ENCODE data around the gene OLFM1.
"Not testable (repeated sequence)": the region's sequence is repeated elsewhere in the genome, so short reads cannot be mapped to it uniquely, and the experiment has no call there.

The OLFM1 gene

GRCh38 chr9:135146766-135147473 lies 59.5 kb downstream of the OLFM1 start:
- peaks cover 9% of the 10 kb centered on the region for H3K27me3 Mint-ChIP-seq
- no peak overlapping the region for H3K4me3 Mint-ChIP-seq
- no peaks in the 10 kb centered on the region for H3K36me3 Mint-ChIP-seq (ENCODE audit: low read depth)
- H3K4me1 Mint-ChIP-seq = no peaks in the 10 kb centered on the region
- DNase-seq (no peak), ATAC-seq (no peak)
- peaks cover 6% of the 10 kb centered on the region for H3K9me3 Mint-ChIP-seq
- no peak overlapping the region for H3K27ac Mint-ChIP-seq

- H3K27ac Mint-ChIP-seq = no peak overlapping the region
- peaks cover 6% of the 10 kb centered on the region for H3K9me3 Mint-ChIP-seq
- H3K4me1 Mint-ChIP-seq = no peaks in the 10 kb centered on the region
- H3K4me3 Mint-ChIP-seq = no peak overlapping the region
- peaks cover 9% of the 10 kb centered on the region for H3K27me3 Mint-ChIP-seq
- DNase-seq (no peak), ATAC-seq (no peak)
- no peaks in the 10 kb centered on the region for H3K36me3 Mint-ChIP-seq (ENCODE audit: low read depth)
These were observed 60.0 kb downstream of the OLFM1 start for GRCh38 chr9:135147474-135147805.

GRCh38 chr9:135147938-135148337 lies 60.5 kb downstream of the OLFM1 start:
- no peak overlapping the region for H3K27ac Mint-ChIP-seq
- H3K4me1 Mint-ChIP-seq = no peaks in the 10 kb centered on the region
- DNase-seq (no peak), ATAC-seq (no peak)
- no peak overlapping the region for H3K4me3 Mint-ChIP-seq
- H3K27me3 Mint-ChIP-seq = peaks cover 9% of the 10 kb centered on the region
- peaks cover 6% of the 10 kb centered on the region for H3K9me3 Mint-ChIP-seq
- no peaks in the 10 kb centered on the region for H3K36me3 Mint-ChIP-seq (ENCODE audit: low read depth)

- peaks cover 6% of the 10 kb centered on the region for H3K9me3 Mint-ChIP-seq
- no peak overlapping the region for H3K27ac Mint-ChIP-seq
- no peak overlapping the region for H3K4me3 Mint-ChIP-seq
- DNase-seq (no peak), ATAC-seq (no peak)
- no peaks in the 10 kb centered on the region for H3K36me3 Mint-ChIP-seq (ENCODE audit: low read depth)
- no peaks in the 10 kb centered on the region for H3K4me1 Mint-ChIP-seq
- H3K27me3 Mint-ChIP-seq = peaks cover 8% of the 10 kb centered on the region
These were observed 60.9 kb downstream of the OLFM1 start for GRCh38 chr9:135148386-135148785.

GRCh38 chr9:135149901-135150300 lies 62.4 kb downstream of the OLFM1 start:
- not testable (repeated sequence) for H3K27me3 Mint-ChIP-seq; H3K4me1 Mint-ChIP-seq; H3K27ac Mint-ChIP-seq; H3K4me3 Mint-ChIP-seq; DNase-seq; H3K36me3 Mint-ChIP-seq (ENCODE audit: low read depth); ATAC-seq; H3K9me3 Mint-ChIP-seq

- H3K4me1 Mint-ChIP-seq = no peaks in the 10 kb centered on the region
- no peaks in the 10 kb centered on the region for H3K36me3 Mint-ChIP-seq (ENCODE audit: low read depth)
- H3K9me3 Mint-ChIP-seq = peaks cover 6% of the 10 kb centered on the region
- no peaks in the 10 kb centered on the region for H3K27me3 Mint-ChIP-seq
- H3K4me3 Mint-ChIP-seq = no peak overlapping the region
- DNase-seq = no peak
- no peak overlapping the region for H3K27ac Mint-ChIP-seq
- no peak for ATAC-seq
These were observed 63.5 kb downstream of the OLFM1 start for GRCh38 chr9:135150981-135151380.

- Mint-ChIP-seq H3K4me3 (no peak overlapping the region), H3K27me3 (no peaks in the 10 kb centered on the region), H3K27ac (no peak overlapping the region), H3K9me3 (peaks cover 6% of the 10 kb centered on the region), H3K36me3 (ENCODE audit: low read depth) (no peaks in the 10 kb centered on the region), H3K4me1 (no peaks in the 10 kb centered on the region)
- no peak for DNase-seq
- ATAC-seq = no peak
These were observed 64.5 kb downstream of the OLFM1 start for GRCh38 chr9:135151757-135152613.

- Mint-ChIP-seq H3K9me3 (peaks cover 6% of the 10 kb centered on the region), H3K27me3 (peaks cover 7% of the 10 kb centered on the region), H3K4me3 (no peak overlapping the region), H3K36me3 (ENCODE audit: low read depth) (no peaks in the 10 kb centered on the region), H3K27ac (no peak overlapping the region), H3K4me1 (no peaks in the 10 kb centered on the region)
- ATAC-seq (no peak), DNase-seq (no peak)
These were observed 65.3 kb downstream of the OLFM1 start for GRCh38 chr9:135152614-135153334.

GRCh38 chr9:135154050-135154615 lies 66.7 kb downstream of the OLFM1 start:
- H3K4me1 Mint-ChIP-seq = no peaks in the 10 kb centered on the region
- no peak for DNase-seq
- peaks cover 11% of the 10 kb centered on the region for H3K27me3 Mint-ChIP-seq
- H3K27ac Mint-ChIP-seq = no peak overlapping the region
- peaks cover 6% of the 10 kb centered on the region for H3K9me3 Mint-ChIP-seq
- H3K36me3 Mint-ChIP-seq (ENCODE audit: low read depth) = no peaks in the 10 kb centered on the region
- H3K4me3 Mint-ChIP-seq = no peak overlapping the region
- ATAC-seq = no peak

- no peak for ATAC-seq
- no peaks in the 10 kb centered on the region for H3K9me3 Mint-ChIP-seq
- H3K36me3 Mint-ChIP-seq (ENCODE audit: low read depth) = no peaks in the 10 kb centered on the region
These were observed 67.9 kb downstream of the OLFM1 start for GRCh38 chr9:135155396-135155795.

GRCh38 chr9:135156525-135157510 lies 69.3 kb downstream of the OLFM1 start:
- no peak overlapping the region for H3K27ac Mint-ChIP-seq
- peak; percentile 32 for DNase-seq
- H3K36me3 Mint-ChIP-seq (ENCODE audit: low read depth) = no peaks in the 10 kb centered on the region
- no peaks in the 10 kb centered on the region for H3K4me1 Mint-ChIP-seq
- H3K9me3 Mint-ChIP-seq = no peaks in the 10 kb centered on the region
- no peak for ATAC-seq
- H3K4me3 Mint-ChIP-seq = no peak overlapping the region
- H3K27me3 Mint-ChIP-seq = peaks cover 11% of the 10 kb centered on the region

More at GRCh38 chr9:135155396-135155795, 67.9 kb downstream of the OLFM1 start:
- H3K27me3 Mint-ChIP-seq = peaks cover 11% of the 10 kb centered on the region
- no peak overlapping the region for H3K27ac Mint-ChIP-seq
- no peak overlapping the region for H3K4me3 Mint-ChIP-seq
- H3K4me1 Mint-ChIP-seq = no peaks in the 10 kb centered on the region
- no peak for DNase-seq

- no peaks in the 10 kb centered on the region for H3K36me3 Mint-ChIP-seq (ENCODE audit: low read depth)
- DNase-seq (no peak), ATAC-seq (no peak)
- no peaks in the 10 kb centered on the region for H3K9me3 Mint-ChIP-seq
- no peak overlapping the region for H3K4me3 Mint-ChIP-seq
- H3K27ac Mint-ChIP-seq = no peak overlapping the region
- peaks cover 11% of the 10 kb centered on the region for H3K27me3 Mint-ChIP-seq
- H3K4me1 Mint-ChIP-seq = no peaks in the 10 kb centered on the region
These were observed 70.5 kb downstream of the OLFM1 start for GRCh38 chr9:135157856-135158563.

- no peak for ATAC-seq
- Mint-ChIP-seq H3K36me3 (ENCODE audit: low read depth) (no peaks in the 10 kb centered on the region), H3K4me1 (no peaks in the 10 kb centered on the region), H3K27me3 (peaks cover 11% of the 10 kb centered on the region), H3K9me3 (no peaks in the 10 kb centered on the region), H3K27ac (no peak overlapping the region), H3K4me3 (no peak overlapping the region)
- no peak for DNase-seq
These were observed 71.1 kb downstream of the OLFM1 start for GRCh38 chr9:135158564-135158937.
